HG03064 (cell line): ENCODE results near the gene CDKN2D.
"Not testable (repeated sequence)": the region's sequence is repeated elsewhere in the genome, so short reads cannot be mapped to it uniquely, and the experiment has no call there.

ENCODE experiments used
- ATAC-seq: cut with Tn5 transposase; IDR thresholded peaks from one replicate; pipeline ENCODE4 v1.9.1; 2021; ENCODE audit warnings: low read depth; ENCODE audit not compliant: unreplicated experiment

The CDKN2D gene

GRCh38 chr19:10582091-10582490 lies 13.3 kb upstream of the CDKN2D start:
- no peak for ATAC-seq

GRCh38 chr19:10580979-10581631 lies 12.3 kb upstream of the CDKN2D start:
- ATAC-seq = no peak

- ATAC-seq = no peak
Measured at GRCh38 chr19:10577951-10578350, 9.2 kb upstream of the CDKN2D start.

- no peak for ATAC-seq
Measured at GRCh38 chr19:10575011-10575716, 6.4 kb upstream of the CDKN2D start.

GRCh38 chr19:10574462-10574861 lies 5.7 kb upstream of the CDKN2D start:
- ATAC-seq = no peak

GRCh38 chr19:10573793-10574192 lies 5.0 kb upstream of the CDKN2D start:
- ATAC-seq = not testable (repeated sequence)

- peak; percentile 16 for ATAC-seq
Measured at GRCh38 chr19:10568062-10568825, 535 bp downstream of the CDKN2D start.

GRCh38 chr19:10567656-10568055 lies 1.1 kb downstream of the CDKN2D start:
- ATAC-seq = no peak

- no peak for ATAC-seq
Measured at GRCh38 chr19:10566658-10567410, 1.9 kb downstream of the CDKN2D start.

- ATAC-seq = no peak
Measured at GRCh38 chr19:10566408-10566657, 2.4 kb downstream of the CDKN2D start.

GRCh38 chr19:10565567-10566407 lies 3.0 kb downstream of the CDKN2D start, which contains the start of gene KRI1:
Gene KRI1, minus strand, starts transcription at chr19:10566010. Its CDS starts 11 bp downstream, at chr19:10565999.
- ATAC-seq = no peak

- ATAC-seq = no peak
Measured at GRCh38 chr19:10565028-10565566, 3.7 kb downstream of the CDKN2D start.

- no peak for ATAC-seq
Measured at GRCh38 chr19:10562609-10563008, 6.2 kb downstream of the CDKN2D start.

GRCh38 chr19:10560154-10560553 lies 8.6 kb downstream of the CDKN2D start:
- no peak for ATAC-seq

- no peak for ATAC-seq
Measured at GRCh38 chr19:10557603-10558197, 11.1 kb downstream of the CDKN2D start.

GRCh38 chr19:10555610-10555973 lies 13.2 kb downstream of the CDKN2D start:
- no peak for ATAC-seq

GRCh38 chr19:10554760-10555609 lies 13.8 kb downstream of the CDKN2D start:
- ATAC-seq = no peak

- no peak for ATAC-seq
Measured at GRCh38 chr19:10553943-10554381, 14.8 kb downstream of the CDKN2D start.
